HepG2 (cell line): Measurements from ENCODE around the gene RBCK1. TPM values are rescaled to one million over a fixed set of nuclear protein-coding genes. Genes with fewer than 3 reads are reported as not detected.

ENCODE experiments used
- ATAC-seq: fragments of 200-7000 bp; cut with Tn5 transposase; 3 replicates; pipeline ENCODE4 v1.9.1; 2020; ENCODE audit warnings: mild to moderate bottlenecking, moderate library complexity
- BruUV-seq: library from RNA; stranded (reverse); fragments of 400-500 nt; replicated peaks from 2 replicates; lab custom pipeline; 2021; lab: Mats Ljungman, UMichigan
- CTCF ChIA-PET: fragments of 300-600 bp; formaldehyde crosslinking; extraction: SDS; loops from one replicate; lab custom pipeline; 2021; ENCODE audit warnings: low total read pairs, inconsistent platforms, low intra/inter-chr PET ratio; lab: Yijun Ruan, JAX
- POLR2A ChIA-PET: fragments of 350-600 bp; sonication (Branson Sonifier 250); formaldehyde crosslinking; loops from one replicate; lab custom pipeline; 2020; ENCODE audit warnings: antibody characterized with exemption, inconsistent platforms; lab: Yijun Ruan, JAX
- DNase-seq: peaks from one replicate; pipeline ENCODE4 v3.0.0-alpha.2; 2015; ENCODE audit warnings: low spot score
- FAIRE-seq: peaks from 3 replicates; lab custom pipeline; 2011; peaks lifted over from hg19 to GRCh38; lab: Jason Lieb, UNC
- H2AFZ ChIP-seq: one replicate; pipeline ENCODE4 v1.6.1; 2011; ENCODE audit warnings: low read length, inconsistent platforms
- H3K27ac ChIP-seq: fragments of 300-600 bp; 3 replicates; pipeline ENCODE4 v1.8.0; 2011; ENCODE audit warnings: mixed run types, mild to moderate bottlenecking, mixed read lengths, low read length, inconsistent platforms; ENCODE audit not compliant: insufficient read depth; ENCODE audit errors: extremely low read length
- H3K27me3 ChIP-seq, 2 experiments: fragments of 200-600 bp in 1 of 2; 2 replicates in 1 of 2; 3 replicates in 1 of 2; pipeline versions ENCODE4 v1.6.0 to v1.8.0; 2011; ENCODE audit warnings: low read length in 2 of 2, mild to moderate bottlenecking in 2 of 2, moderate library complexity in 2 of 2, inconsistent platforms in 1 of 2; ENCODE audit not compliant: insufficient read depth in 2 of 2, control insufficient read depth in 1 of 2
- H3K36me3 ChIP-seq, 2 experiments: fragments of 200-600 bp in 1 of 2; replicated peaks in 1 of 2; 2 replicates in 1 of 2; 3 replicates in 1 of 2; pipeline versions ENCODE4 v1.5.1 to v1.8.0; 2011; ENCODE audit warnings: low read length in 2 of 2, inconsistent platforms in 1 of 2; ENCODE audit not compliant: insufficient read depth in 2 of 2, control insufficient read depth in 1 of 2
- H3K4me1 ChIP-seq: 2 replicates; pipeline ENCODE4 v1.5.1; 2012; ENCODE audit warnings: low read length, inconsistent platforms; ENCODE audit not compliant: insufficient read depth
- H3K4me2 ChIP-seq: 2 replicates; pipeline ENCODE4 v1.6.0; 2011; ENCODE audit warnings: low read depth, low read length, inconsistent platforms
- H3K4me3 ChIP-seq, 3 experiments: fragments of 200-600 bp in 1 of 3; sonication (generic), shearing (Covaris generic) in 1 of 3; replicated peaks in 1 of 3; 2 replicates each; pipeline ENCODE4 v1.5.1; 2011 to 2016; ENCODE audit warnings: low read length in 3 of 3, inconsistent platforms in 2 of 3, low read depth in 2 of 3, mild to moderate bottlenecking in 2 of 3, control low read depth in 1 of 3, mixed read lengths in 1 of 3; ENCODE audit not compliant: insufficient read depth in 1 of 3
- H3K79me2 ChIP-seq: one replicate; pipeline ENCODE4 v1.6.1; 2011; ENCODE audit warnings: low read length, inconsistent platforms; ENCODE audit not compliant: insufficient read depth
- H3K9ac ChIP-seq: 2 replicates; pipeline ENCODE4 v1.6.0; 2011; ENCODE audit warnings: mild to moderate bottlenecking, low read depth, low read length, inconsistent platforms; ENCODE audit not compliant: insufficient read depth
- H3K9me3 ChIP-seq: 2 replicates; pipeline ENCODE4 v1.5.1; 2012; ENCODE audit warnings: mild to moderate bottlenecking, low read length
- H4K20me1 ChIP-seq: 2 replicates; pipeline ENCODE4 v1.6.0; 2011; ENCODE audit warnings: inconsistent platforms, mild to moderate bottlenecking, low read length, moderate library complexity; ENCODE audit not compliant: insufficient read depth
- ARID2 ChIP-seq: sonication (generic); formaldehyde crosslinking; IDR thresholded peaks from 2 replicates; pipeline ENCODE4 v1.8.1; 2022; ENCODE audit warnings: mild to moderate bottlenecking, missing genetic modification reagents, borderline replicate concordance
- ATAD3A ChIP-seq: sonication (generic); formaldehyde crosslinking; IDR thresholded peaks from 2 replicates; pipeline ENCODE4 v1.4.0; 2020; ENCODE audit warnings: missing genetic modification reagents
- ATF2 ChIP-seq: sonication (generic); formaldehyde crosslinking; IDR thresholded peaks from 2 replicates; pipeline ENCODE4 v1.4.0; 2020; ENCODE audit warnings: missing genetic modification reagents
- CHCHD3 ChIP-seq: sonication (generic); formaldehyde crosslinking; IDR thresholded peaks from 2 replicates; pipeline ENCODE4 v1.8.0; 2022; ENCODE audit warnings: mild to moderate bottlenecking, missing genetic modification reagents, moderate library complexity
- ETV5 ChIP-seq: IDR thresholded peaks from 2 replicates; pipeline ENCODE4 v1.6.1; 2018; ENCODE audit warnings: missing biosample characterization, missing genetic modification reagents, inconsistent platforms, borderline replicate concordance
- GLI4 ChIP-seq: sonication (generic); formaldehyde crosslinking; IDR thresholded peaks from 2 replicates; pipeline ENCODE4 v1.5.1; 2020; ENCODE audit warnings: missing genetic modification reagents, mild to moderate bottlenecking, moderate library complexity, borderline replicate concordance
- GMEB2 ChIP-seq: IDR thresholded peaks from 2 replicates; pipeline ENCODE4 v1.6.1; 2016; ENCODE audit warnings: missing biosample characterization, missing genetic modification reagents, low read depth
- MXD1 ChIP-seq: sonication (generic); formaldehyde crosslinking; IDR thresholded peaks from 2 replicates; pipeline ENCODE4 v1.4.0; 2020; ENCODE audit warnings: mild to moderate bottlenecking, missing genetic modification reagents
- POLR2G ChIP-seq: fragments of 200-400 bp; formaldehyde crosslinking; IDR thresholded peaks from 2 replicates; pipeline ENCODE4 v1.6.1; 2018; ENCODE audit warnings: mild to moderate bottlenecking, low read depth, low read length, moderate library complexity
- RBM39 ChIP-seq: fragments of 200-400 bp; formaldehyde crosslinking; IDR thresholded peaks from one replicate; pipeline ENCODE4 v1.6.1; 2018; ENCODE audit warnings: antibody characterized with exemption, mild to moderate bottlenecking, low read depth, low read length; ENCODE audit not compliant: poor library complexity, severe bottlenecking
- RCOR2 ChIP-seq: IDR thresholded peaks from 2 replicates; pipeline ENCODE4 v1.6.1; 2016; ENCODE audit warnings: missing biosample characterization, missing genetic modification reagents
- ZBTB39 ChIP-seq: sonication (generic); formaldehyde crosslinking; IDR thresholded peaks from 2 replicates; pipeline ENCODE4 v1.5.0; 2020; ENCODE audit warnings: missing genetic modification reagents
- ZMYM2 ChIP-seq: sonication (generic); formaldehyde crosslinking; IDR thresholded peaks from 2 replicates; pipeline ENCODE4 v1.8.0; 2022; ENCODE audit warnings: mild to moderate bottlenecking, missing genetic modification reagents
- ZNF337 ChIP-seq: sonication (generic); formaldehyde crosslinking; IDR thresholded peaks from 2 replicates; pipeline ENCODE4 v1.5.1; 2020; ENCODE audit warnings: missing genetic modification reagents, low read depth, mild to moderate bottlenecking, borderline replicate concordance
- ZNF431 ChIP-seq: sonication (generic); formaldehyde crosslinking; IDR thresholded peaks from 2 replicates; pipeline ENCODE4 v1.9.0; 2022; ENCODE audit warnings: missing genetic modification reagents, low read depth, mild to moderate bottlenecking, borderline replicate concordance
- ZNF44 ChIP-seq: sonication (generic); formaldehyde crosslinking; IDR thresholded peaks from 2 replicates; pipeline ENCODE4 v1.5.1; 2020; ENCODE audit warnings: mild to moderate bottlenecking, missing genetic modification reagents
- ZNF543 ChIP-seq: sonication (generic); formaldehyde crosslinking; IDR thresholded peaks from 2 replicates; pipeline ENCODE4 v1.4.0; 2020; ENCODE audit warnings: mild to moderate bottlenecking, missing genetic modification reagents
- ZNF607 ChIP-seq: sonication (generic); formaldehyde crosslinking; IDR thresholded peaks from 2 replicates; pipeline ENCODE4 v1.5.1; 2020; ENCODE audit warnings: missing genetic modification reagents, mild to moderate bottlenecking, borderline replicate concordance
- WGBS: methylation state at CpG from one replicate; pipeline ENCODE4 v1.1.6; 2017; ENCODE audit warnings: low lambda C conversion rate; 5-methylcytosine and 5-hydroxymethylcytosine counted together
- in situ Hi-C: cut with HindIII; loops from 2 replicates; pipeline ENCODE4 v1.10.0; 2017; ENCODE audit warnings: low pct_unique_long_range_greater_than_20kb; ENCODE audit not compliant: extremely low pct_ligation_motif_present
- intact Hi-C: fragments of 100-400 bp; cut with micrococcal nuclease; formaldehyde crosslinking; loops from one replicate; pipeline ENCODE4 v1.10.0; 2022; ENCODE audit not compliant: unreplicated experiment
- polyA plus RNA-seq, 8 experiments: library from polyadenylated mRNA; depleted of rRNA in 3 of 8; stranded (reverse) in 7 of 8; unstranded in 1 of 8; fragments of >200 nt; fragmentation: Illumina TruSeq in 4 of 8; extraction: Trizol in 4 of 8; gene quantifications; 2 replicates each; pipeline versions ENCODE4 v1.2.1 to v1.2.3, GENCODE V29; 2011 to 2016; ENCODE audit warnings: low read depth in 4 of 8, missing spikeins in 1 of 8, mixed read lengths in 1 of 8; ENCODE audit not compliant: insufficient read depth in 1 of 8
- total RNA-seq, 5 experiments: library from RNA; depleted of rRNA; stranded (reverse); fragments of >200 nt; fragmentation: Illumina TruSeq; extraction: Trizol; gene quantifications; 2 replicates each; pipeline ENCODE4 v1.2.3, GENCODE V29; 2016; ENCODE audit warnings: low read depth in 1 of 5

Gene RBCK1
- total and polyA plus RNA-seq, 2 of the 13 experiments (the other 11 are each of a cell fraction or from before 2014, with no cell fraction given): 149 to 215 TPM

- TF ChIP-seq RCOR2 (CRISPR knock-in tag): no peak
- TF ChIP-seq ZMYM2 (CRISPR knock-in tag): no peak
- no peak for TF ChIP-seq ZNF607
- no peak for TF ChIP-seq ZNF44 (CRISPR knock-in tag)
- 0 out of 2 replicates have a peak, but pooled peaks have one; percentile 46 for TF ChIP-seq POLR2G
- TF ChIP-seq GMEB2 (CRISPR knock-in tag): no peak
- TF ChIP-seq ZNF337 (CRISPR knock-in tag): no peak
- no peak for TF ChIP-seq GLI4
- TF ChIP-seq ARID2 (CRISPR knock-in tag): no peak
- peak; percentile 38 for TF ChIP-seq RBM39
- TF ChIP-seq, all 625 proteins: peak for 6
These were observed 13.7 kb downstream of the RBCK1 start (continued) for GRCh38 chr20:421685-422250.

- Histone ChIP-seq H4K20me1 (no peaks in the 10 kb centered on the region), H3K4me3 (no peak overlapping the region), H3K9me3 (no peaks in the 10 kb centered on the region), H3K79me2 (no peaks in the 10 kb centered on the region), H3K27ac (no peak overlapping the region), H2AFZ (no peak overlapping the region), H3K4me1 (no peaks in the 10 kb centered on the region), H3K27me3 (no peaks in the 10 kb centered on the region), H3K9ac (no peak overlapping the region), H3K4me2 (no peak overlapping the region), H3K36me3 (peaks cover 41 to 77% of the 10 kb centered on the region in 2 experiments)
- CTCF ChIA-PET: no interaction called here
- intact Hi-C loops: no loop called here
- ATAC-seq (no peak), DNase-seq (no peak), FAIRE-seq (no peak)
- no peak for TF ChIP-seq CHCHD3 (CRISPR knock-in tag)
- no peak for TF ChIP-seq MXD1 (CRISPR knock-in tag)
- no peak for TF ChIP-seq ZBTB39 (CRISPR knock-in tag)
- TF ChIP-seq ZNF431: no peak
- no peak for TF ChIP-seq ZNF543
- TF ChIP-seq ETV5 (CRISPR knock-in tag): no peak
- TF ChIP-seq ATF2: no peak
- TF ChIP-seq ATAD3A (CRISPR knock-in tag): no peak
- in situ Hi-C loops: no loop called here
- POLR2A ChIA-PET: interaction anchor here (1.0 to 3.1 kb wide), 4 partner anchors 19 to 64 kb away, joined by 3 to 13 read pairs (median 6); partner anchors contain the start of gene TRIB3
- BruUV-seq: no TSS peak
- 96% methylated on average over 2 of the region's 2 CpGs for WGBS
These were observed 18.5 kb downstream of the RBCK1 start for GRCh38 chr20:426566-426965.
